NK-92 (cell line): ENCODE measurements around the gene EZH2.

Experiments used
- DNase-seq: peaks from one replicate; lab custom pipeline; 2025; ENCODE audit not compliant: unreplicated experiment; lab: John Stamatoyannopoulos, UW

Gene EZH2

DNA sequence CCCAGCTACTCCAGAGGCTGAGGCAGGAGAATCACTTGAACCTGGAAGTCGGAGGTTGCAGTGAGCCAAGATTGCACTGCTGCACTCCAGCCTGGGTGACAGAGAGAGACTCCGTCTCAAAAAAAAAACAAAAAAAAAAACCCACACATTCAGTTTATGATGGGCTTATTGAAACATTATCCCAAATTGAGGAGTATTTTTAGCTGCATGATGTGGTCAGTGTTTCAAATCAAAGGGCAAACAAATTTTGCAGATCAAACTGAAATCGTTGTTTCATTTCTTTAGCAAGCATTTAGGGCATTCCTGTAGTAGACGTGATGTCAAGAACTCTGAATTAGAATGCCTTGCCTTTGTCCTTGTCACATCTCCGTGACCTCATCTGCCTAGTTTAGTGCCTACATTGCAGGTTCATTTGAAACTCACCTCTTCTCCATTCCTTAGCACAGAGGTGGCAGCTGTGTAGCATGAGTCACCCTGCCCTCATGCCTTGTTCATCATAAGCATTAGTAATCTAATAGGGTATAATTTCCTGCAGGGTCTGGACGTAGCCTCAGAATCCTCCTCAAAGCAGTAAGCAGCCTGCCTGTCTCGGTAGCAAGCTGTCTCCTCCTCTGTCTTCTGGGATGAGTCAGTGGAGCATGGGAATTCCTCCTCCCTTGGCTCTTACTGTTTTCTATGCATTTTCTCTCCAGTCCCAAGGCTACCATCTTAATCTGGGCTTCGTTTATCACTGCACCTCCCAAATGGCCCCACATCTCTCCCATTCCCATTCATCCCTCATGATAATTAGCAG lies 111.6 kb downstream of the EZH2 start:
- DNase-seq: no peak

GRCh38 chr7:148770004-148770403 lies 114.1 kb downstream of the EZH2 start:
- no peak for DNase-seq

- no peak for DNase-seq
Measured at GRCh38 chr7:148763622-148764021, 120.5 kb downstream of the EZH2 start.

DNA sequence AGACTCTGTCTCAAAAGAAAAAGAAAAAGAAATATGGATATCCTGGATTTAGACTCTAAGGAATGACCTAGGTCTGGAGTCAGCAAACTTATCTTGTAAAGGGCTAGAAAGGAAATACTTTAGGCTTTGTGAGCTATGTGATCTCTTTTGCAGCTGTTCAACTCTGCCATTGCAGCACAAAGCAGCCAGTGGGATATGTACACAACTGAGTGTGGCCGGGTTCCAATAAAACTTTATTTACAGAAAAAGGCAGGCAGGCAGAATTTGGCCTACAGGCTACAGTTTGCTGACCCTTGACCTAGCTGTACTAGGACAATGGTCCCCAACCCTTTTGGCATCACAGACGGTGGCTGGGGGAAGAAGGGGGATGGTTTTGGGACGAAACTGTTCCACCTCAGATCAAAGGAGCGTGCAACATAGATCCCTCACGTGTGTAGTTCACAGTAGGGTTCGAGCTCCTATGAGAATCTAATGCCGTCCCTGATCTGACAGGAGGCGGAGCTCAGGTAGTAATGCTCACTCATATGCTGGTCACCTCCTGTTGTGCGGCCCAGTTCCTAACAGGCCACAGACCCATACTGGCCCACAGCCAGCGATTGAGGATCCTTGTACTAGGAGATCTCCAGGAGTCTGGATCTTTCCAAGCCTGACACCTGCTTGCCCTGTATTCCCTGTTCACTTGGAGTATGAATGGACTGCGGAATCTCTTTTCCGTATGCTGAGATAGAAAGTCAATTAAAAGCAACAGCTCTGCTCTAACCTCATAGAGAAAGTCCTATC lies 122.4 kb downstream of the EZH2 start:
- DNase-seq: no peak
